BE2C (cell line): ENCODE results near the gene MANSC1.

Experiments
- DNase-seq: peaks from one replicate; pipeline ENCODE4 v3.0.0-alpha.2; 2020
- H3K27me3 ChIP-seq: fragments of 250-450 bp; sonication (Bioruptor Pico); 2 replicates; pipeline ENCODE4 v1.5.1; 2020; ENCODE audit warnings: mild to moderate bottlenecking
- H3K36me3 ChIP-seq: fragments of 250-450 bp; sonication (Bioruptor Pico); 2 replicates; pipeline ENCODE4 v1.5.1; 2020; ENCODE audit warnings: mild to moderate bottlenecking
- H3K4me1 ChIP-seq: fragments of 250-450 bp; sonication (Bioruptor Pico); 2 replicates; pipeline ENCODE4 v1.5.1; 2020
- H3K4me3 ChIP-seq: 2 replicates; pipeline ENCODE4 v1.5.1; 2011; ENCODE audit warnings: low read depth, low read length
- H3K9me3 ChIP-seq: fragments of 250-450 bp; sonication (Bioruptor Pico); 2 replicates; pipeline ENCODE4 v1.5.1; 2020
- TF ChIP-seq, protein P1 (sequence below): IDR thresholded peaks from 2 replicates; pipeline ENCODE4 v1.5.1; 2012; ENCODE audit warnings: mild to moderate bottlenecking, low read depth, low read length

The MANSC1 gene

DNA sequence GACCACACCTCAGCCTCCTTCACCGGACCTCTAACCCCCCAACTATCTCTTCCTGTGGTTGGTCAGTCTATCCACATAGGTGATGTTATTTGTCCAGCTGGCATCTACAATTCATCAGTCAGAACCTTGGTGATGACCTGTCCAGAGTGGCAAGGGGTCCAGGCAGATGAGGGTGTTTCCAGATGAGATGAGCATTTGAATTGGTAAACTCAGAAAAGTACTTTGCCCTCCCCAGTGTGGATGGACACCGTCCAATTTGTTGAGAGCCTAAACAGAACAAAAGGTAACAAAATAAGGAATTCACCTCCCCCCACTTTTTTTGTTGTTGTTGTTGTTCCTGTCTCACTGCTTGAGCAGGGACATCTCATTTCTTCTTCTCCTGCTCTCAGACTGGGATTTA, 48.9 kb downstream of the MANSC1 start:
- TF ChIP-seq, protein P1, sequence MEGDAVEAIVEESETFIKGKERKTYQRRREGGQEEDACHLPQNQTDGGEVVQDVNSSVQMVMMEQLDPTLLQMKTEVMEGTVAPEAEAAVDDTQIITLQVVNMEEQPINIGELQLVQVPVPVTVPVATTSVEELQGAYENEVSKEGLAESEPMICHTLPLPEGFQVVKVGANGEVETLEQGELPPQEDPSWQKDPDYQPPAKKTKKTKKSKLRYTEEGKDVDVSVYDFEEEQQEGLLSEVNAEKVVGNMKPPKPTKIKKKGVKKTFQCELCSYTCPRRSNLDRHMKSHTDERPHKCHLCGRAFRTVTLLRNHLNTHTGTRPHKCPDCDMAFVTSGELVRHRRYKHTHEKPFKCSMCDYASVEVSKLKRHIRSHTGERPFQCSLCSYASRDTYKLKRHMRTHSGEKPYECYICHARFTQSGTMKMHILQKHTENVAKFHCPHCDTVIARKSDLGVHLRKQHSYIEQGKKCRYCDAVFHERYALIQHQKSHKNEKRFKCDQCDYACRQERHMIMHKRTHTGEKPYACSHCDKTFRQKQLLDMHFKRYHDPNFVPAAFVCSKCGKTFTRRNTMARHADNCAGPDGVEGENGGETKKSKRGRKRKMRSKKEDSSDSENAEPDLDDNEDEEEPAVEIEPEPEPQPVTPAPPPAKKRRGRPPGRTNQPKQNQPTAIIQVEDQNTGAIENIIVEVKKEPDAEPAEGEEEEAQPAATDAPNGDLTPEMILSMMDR, result no peak
- no peak overlapping the region for H3K4me3 ChIP-seq
- H3K4me1 ChIP-seq, result no peaks in the 10 kb centered on the region
- no peaks in the 10 kb centered on the region for H3K9me3 ChIP-seq
- no peaks in the 10 kb centered on the region for H3K36me3 ChIP-seq
- H3K27me3 ChIP-seq, result no peaks in the 10 kb centered on the region
- no peak for DNase-seq

DNA sequence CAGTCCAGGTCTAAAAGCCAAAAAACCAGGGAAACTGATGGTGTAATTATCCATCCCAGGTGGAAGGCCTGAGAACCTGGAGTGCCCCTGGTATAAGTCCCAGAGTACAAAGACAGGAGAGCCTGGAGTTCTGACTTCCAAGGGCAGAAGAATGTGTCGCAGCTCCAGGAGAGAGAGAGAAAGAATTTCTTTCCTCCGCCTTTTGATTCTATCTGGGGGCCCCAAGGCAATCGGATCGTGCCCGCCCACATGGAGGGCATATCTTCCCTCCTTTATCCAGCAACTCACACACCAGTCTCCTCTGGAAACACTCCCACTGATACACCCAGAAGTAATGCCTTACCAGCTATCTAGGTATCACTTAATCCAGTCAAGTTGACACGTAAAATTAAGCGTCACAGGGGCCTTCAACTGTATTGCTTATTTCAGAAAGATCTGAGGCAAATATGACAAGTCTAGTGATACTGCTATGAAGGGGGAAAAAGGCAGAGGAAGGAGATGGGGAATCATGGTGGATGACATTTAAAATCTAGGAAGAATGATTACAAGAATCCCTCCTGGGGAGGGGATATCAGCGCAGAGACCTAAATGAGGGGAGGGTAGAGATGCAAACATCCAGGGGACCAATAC, 52.7 kb downstream of the MANSC1 start:
- DNase-seq, result no peak
- H3K4me3 ChIP-seq, result no peak overlapping the region
- no peaks in the 10 kb centered on the region for H3K36me3 ChIP-seq
- no peaks in the 10 kb centered on the region for H3K9me3 ChIP-seq
- no peaks in the 10 kb centered on the region for H3K4me1 ChIP-seq
- TF ChIP-seq, protein P1, result no peak
- H3K27me3 ChIP-seq, result no peaks in the 10 kb centered on the region

DNA sequence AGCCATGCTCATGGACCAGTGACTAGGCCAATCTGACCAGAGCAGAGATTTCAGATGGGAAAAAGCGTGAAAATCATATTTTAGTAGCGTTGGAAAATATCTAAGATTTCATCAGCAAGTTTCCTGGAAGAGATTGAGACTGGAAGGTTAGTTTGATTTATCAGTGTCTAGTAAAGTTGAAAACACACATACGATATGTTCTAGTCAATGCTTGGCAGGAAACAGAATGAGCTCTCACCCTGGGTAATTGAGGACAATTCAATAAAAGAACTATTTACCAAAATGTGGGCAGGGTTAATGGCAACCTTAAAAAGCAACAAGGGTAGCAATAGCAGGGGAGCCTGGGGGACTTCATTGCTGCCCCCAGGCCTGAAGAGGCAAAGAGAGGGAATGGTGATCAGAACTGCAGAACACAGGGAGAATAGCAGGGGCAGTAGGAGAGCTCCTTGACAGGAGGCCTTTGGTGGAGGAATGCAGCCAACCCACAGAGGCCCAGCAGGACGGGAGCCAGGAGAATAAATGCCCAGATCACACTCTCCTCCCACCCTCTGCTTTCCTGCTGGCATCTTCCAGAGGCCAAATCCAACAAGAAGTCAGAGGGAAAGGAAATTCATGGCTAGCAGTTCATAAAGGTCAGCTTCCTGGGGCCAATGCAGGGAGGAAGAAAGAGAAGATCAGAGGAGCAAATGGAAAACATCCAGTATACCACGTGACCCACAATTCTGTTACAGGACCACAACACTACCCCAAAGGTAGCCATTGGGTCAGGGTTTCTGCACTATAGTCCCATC, 55.6 kb downstream of the MANSC1 start:
- H3K27me3 ChIP-seq, result no peaks in the 10 kb centered on the region
- TF ChIP-seq, protein P1, result no peak
- no peak for DNase-seq

DNA sequence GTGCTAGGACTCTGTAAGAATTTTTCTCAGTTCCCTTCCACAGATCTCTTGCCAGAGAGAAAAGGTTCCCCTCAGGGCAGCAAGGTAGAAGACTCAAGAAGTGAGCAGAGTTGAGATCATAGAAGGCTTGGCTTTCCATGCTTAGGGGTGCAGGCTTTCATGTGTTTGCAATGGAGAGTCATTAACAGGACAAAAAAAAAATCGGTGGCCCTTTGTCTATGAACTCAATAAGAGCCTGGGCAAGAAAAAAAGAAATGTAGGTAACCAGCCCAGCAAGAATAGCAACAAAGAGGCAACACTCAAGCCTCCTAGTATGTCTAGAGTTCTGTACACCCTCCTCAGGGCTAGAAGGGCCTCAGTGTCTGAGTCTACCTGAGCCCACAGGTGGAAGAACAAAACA, 59.8 kb downstream of the MANSC1 start:
- TF ChIP-seq, protein P1, result no peak
- no peaks in the 10 kb centered on the region for H3K36me3 ChIP-seq
- no peaks in the 10 kb centered on the region for H3K27me3 ChIP-seq
- H3K9me3 ChIP-seq, result no peaks in the 10 kb centered on the region
- DNase-seq, result no peak
- no peak overlapping the region for H3K4me3 ChIP-seq
- H3K4me1 ChIP-seq, result no peaks in the 10 kb centered on the region

More for the DNA sequence above, 55.6 kb downstream of the MANSC1 start:
- no peaks in the 10 kb centered on the region for H3K9me3 ChIP-seq
- H3K36me3 ChIP-seq, result no peaks in the 10 kb centered on the region
- no peak overlapping the region for H3K4me3 ChIP-seq
- no peaks in the 10 kb centered on the region for H3K4me1 ChIP-seq

DNA sequence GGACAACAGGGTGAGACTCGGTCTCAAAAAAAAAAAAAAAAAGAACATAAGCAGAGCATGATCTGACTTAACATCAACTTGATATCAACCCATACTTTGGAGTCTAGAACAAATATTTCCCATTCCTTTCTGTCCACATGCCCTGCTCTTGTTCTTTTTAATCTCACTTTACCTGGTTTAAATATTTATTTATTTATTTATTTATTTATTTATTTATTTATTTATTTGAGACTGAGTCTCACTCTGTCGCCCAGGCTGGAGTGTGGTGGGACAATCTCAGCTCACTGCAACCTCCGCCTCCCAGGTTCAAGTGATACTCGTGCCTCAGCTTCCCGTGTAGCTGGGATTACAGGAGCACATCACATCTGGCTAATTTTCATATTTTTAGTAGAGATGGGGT, 63.6 kb downstream of the MANSC1 start:
- Histone ChIP-seq H3K4me1 (no peaks in the 10 kb centered on the region), H3K36me3 (no peaks in the 10 kb centered on the region), H3K27me3 (no peaks in the 10 kb centered on the region), H3K4me3 (no peak overlapping the region), H3K9me3 (no peaks in the 10 kb centered on the region; the same call in 1 of the 2 replicates)
- TF ChIP-seq, protein P1, result no peak
- DNase-seq, result no peak
